Daoy (cell line): ENCODE results near the gene DHODH. TPM values are rescaled to one million over a fixed set of nuclear protein-coding genes. Genes with fewer than 3 reads are reported as not detected.

Source experiments
- DNase-seq: peaks from one replicate; pipeline ENCODE4 v3.0.0-alpha.2; 2015; ENCODE audit warnings: low read depth
- total RNA-seq: library from RNA; depleted of rRNA; stranded (reverse); fragments of >200 nt; shearing (Covaris generic); gene quantifications from 2 replicates; pipeline ENCODE4 v1.2.3, GENCODE V29; 2014

DHODH gene
- total RNA-seq, 1 experiment from 2014 or later, result 9.1 TPM

DNA sequence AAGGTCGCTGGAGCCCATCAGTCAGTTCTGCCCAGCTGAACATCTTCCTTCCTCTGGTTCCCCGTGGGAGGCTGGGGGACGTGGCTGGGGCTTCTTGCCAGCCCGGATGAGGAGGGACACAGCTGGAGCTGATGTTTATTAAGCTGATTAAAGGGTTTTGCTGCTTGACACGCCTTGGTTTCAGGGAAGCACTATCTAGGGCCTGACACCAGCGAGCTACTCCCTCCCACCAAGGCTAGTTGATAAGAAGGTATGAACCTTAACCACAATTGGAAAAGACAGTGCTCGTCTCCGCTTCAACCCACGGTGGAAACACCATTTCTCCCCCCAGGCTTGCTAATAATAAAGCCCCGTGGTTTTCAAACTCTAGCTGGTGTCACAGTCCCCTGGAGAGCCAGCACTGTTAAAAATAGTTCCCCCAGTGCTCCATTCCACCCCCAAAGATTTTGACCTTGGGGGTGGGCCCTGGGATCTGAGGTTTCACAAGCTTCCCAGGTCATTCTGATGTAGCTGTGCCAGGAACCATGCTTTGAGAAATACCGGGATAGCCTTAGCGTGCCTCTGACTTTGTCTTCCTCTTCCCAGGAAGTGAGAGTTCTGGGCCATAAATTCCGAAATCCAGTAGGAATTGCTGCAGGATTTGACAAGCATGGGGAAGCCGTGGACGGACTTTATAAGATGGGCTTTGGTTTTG is 5.5 kb downstream of the DHODH start:
- peak; percentile 16 for DNase-seq

DNA sequence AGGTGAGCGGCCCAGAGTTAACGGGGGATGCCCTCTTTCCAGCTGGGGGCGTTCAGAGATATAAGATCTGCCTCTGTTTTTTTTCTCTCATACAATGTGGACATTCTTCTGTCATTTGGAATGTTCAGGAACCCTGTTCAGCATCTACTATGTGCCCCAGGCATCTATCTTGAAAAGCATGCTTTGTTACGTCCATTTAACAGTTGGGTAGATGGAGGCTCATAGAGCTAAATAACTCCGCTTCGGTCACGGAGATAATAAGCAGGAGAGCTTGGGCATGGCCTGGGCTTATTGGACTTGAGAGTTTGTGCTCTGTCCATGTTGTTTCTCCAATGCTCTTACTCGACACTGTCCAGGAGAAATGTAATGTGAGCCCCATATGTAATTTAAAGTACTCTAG is 6.1 kb downstream of the DHODH start:
- no peak for DNase-seq

GRCh38 chr16:72015124-72015523 is 6.6 kb downstream of the DHODH start:
- DNase-seq, result no peak

- no peak for DNase-seq
Measured at GRCh38 chr16:72018470-72018869, 9.9 kb downstream of the DHODH start.

DNA sequence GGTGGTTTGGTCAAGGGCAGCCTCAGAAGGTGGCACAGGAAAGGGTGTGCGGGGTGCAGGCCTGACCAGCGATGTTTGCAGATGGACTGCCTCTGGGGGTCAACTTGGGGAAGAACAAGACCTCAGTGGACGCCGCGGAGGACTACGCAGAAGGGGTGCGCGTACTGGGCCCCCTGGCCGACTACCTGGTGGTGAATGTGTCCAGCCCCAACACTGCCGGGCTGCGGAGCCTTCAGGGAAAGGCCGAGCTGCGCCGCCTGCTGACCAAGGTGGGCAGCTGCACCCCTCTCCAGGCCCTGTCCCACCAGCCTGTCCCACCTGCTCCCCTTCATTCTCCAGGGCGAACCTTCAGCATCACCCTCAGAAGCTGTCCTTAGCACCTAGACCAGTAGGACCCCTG is 12.5 kb downstream of the DHODH start:
- DNase-seq, result no peak

GRCh38 chr16:72022127-72022526 is 13.6 kb downstream of the DHODH start:
- no peak for DNase-seq

- DNase-seq, result no peak
Measured at GRCh38 chr16:72023962-72024361, 15.4 kb downstream of the DHODH start.

DNA sequence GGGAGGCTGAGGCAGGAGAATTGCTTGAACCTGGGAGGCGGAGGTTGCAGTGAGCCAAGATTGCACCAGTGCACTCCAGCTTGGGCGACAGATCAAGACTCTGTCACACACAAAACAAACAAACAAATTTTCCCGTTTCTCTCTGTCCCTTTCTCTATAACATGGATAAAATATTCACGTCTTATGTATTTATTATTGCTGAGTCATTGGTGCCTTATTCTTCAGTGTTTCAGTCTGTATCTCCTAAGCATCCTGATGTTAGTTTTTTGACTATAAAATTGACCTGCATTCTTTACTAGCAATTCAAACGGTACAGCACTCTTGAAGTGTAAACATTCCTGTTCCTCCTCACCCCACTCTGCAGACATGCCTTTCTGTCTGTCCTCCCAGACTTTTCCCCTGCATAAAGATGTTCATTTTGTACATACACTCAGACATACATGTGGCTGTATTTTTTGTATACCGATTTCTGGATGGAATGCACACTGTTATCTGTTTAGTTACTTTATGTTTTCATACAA is 16.4 kb downstream of the DHODH start:
- DNase-seq, result no peak

DNA sequence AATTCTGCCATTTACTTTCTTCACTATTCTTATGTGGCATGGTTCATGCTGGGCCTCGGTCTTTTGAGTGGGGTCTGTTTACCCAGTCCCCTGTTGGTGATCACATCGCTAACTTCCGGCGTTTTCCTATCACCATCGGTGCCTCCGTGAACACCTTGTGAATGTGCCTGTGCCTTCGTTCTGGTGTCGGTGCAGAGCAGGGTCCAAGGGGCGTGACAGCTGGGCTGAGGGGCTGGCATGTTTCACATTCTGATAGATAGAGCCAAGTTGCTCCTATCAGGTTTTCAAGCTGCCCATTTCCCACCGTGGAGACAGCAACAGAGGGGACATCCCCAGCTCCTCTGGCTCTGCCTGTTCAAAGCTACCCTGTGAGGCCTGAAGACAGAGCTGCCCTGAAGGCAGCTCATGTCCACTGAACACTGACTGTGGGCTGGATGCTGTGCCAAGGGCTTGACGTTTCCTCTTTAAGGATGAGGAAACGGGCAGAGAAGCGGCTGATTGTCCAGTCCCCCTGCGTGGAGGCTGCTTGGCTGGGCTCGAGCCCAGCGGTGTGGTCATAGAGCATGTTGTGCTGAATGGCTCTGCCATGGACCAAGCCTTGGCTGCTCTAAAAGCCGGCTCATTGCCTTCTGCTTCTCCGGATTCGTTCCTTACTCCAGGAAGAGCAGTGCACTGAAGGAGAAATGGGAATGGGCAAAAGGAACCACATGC is 17.0 kb downstream of the DHODH start:
- DNase-seq, result no peak

DNA sequence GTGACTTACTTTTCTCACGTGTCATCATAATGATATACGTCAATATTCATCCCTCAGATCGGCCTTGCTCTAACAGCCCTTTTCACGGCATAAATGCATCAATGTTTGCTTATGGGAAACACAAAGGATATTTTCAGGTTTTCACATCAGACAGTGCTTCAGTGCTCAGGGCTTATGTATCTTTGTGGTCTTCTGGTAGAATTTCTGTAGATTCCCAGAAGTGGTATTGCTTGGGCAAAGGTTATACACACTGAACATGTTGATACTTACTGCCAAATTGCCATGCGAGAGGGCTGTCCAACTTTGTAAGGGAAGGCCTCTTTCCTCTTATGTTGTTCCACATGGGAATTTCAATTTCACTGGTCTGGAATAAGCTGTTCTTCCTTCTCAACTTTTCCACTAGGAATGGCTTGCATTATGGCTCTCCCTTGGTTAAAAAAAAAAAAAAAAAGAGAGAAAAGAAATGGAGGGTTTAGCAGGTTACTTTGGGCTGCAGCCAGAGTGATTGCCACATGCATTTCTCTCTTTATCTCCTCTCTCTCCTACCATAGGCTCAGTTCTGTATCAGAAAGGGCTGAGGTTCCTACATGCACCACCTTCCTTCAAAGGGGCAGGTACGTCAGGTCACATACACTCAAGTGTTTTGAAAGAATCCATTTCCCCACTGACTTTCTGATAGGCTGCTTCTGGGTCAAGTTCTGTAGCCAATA is 19.3 kb downstream of the DHODH start:
- DNase-seq, result no peak

DNA sequence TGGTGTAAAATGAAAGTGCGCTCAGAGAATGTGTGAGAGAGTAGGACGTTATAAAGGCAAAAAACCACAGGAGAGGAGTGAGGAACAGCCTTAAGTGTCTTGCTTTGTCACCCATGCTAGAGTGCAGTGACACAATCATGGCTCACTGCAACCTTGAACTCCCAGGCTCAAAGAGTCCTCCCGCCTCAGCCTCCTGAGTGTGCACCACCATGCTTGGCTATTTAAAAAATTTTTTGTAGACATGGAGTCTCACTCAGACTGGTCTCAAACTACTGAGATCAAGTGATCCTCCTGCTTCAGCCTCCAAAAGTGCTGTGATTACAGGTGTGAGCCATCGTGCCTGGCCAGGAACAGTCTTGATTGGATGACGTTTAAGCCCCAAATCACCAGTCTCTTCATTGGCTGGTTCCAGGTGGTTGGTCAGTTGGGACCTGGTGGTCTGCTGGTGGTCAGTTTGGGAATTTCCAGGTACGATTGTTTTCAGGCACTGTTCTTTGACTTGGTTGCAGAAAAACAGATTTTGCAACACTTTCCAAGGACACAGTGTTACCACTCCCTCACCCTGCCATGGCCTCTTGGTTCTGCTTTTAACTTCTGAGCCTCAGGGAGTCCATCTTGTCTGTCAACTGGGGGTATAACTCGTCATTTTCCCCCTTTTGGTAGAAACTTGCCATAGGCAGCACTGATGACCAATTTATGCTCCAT is 21.2 kb downstream of the DHODH start:
- DNase-seq, result no peak

- DNase-seq, result no peak
Measured at GRCh38 chr16:72033437-72033836, 24.9 kb downstream of the DHODH start.

GRCh38 chr16:72036098-72036497 is 27.6 kb downstream of the DHODH start:
- no peak for DNase-seq

DNA sequence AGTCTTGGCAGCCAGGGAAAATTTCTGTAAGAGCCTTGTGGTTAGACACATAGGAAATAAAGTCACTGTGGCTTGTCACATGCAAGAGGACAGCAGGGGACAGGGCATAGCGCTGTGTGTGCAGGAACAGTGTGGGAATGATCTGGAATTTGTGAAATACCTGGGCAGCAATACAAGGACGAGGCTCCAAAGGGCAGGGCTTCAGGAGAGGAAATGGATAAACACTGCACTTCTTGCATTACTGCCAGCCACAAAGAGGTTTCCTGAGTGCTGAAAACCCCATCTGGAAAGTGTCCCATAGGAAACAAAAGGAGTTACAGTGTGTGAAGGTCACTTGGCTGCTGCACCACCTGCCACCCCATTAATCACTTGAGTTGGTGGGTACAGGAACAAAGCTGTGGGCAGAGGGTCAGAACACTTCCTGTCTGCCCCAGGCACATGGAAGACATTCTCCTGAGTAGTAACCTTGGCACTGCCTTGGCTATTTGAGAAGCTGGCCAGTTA is 33.7 kb downstream of the DHODH start:
- DNase-seq, result peak; percentile 6

DNA sequence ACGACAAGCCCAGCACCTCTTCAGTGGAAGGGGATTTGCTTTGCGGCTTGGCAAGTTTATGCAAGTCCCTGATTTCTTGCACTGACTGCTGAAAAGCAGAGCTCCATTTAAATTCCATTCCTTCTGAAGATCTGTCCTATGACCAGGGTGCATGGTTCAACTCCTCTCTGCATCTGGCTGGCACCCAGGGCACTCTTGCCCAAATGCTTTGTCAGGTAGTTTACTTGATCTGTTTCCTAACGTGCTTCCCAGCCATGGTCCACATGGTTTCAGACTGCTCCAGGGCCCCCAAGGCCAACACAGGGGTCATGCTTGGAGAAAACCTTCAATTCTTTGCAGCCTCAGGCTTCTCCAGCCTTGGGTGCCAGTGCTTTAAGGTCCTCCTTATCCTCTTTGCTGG is 34.5 kb downstream of the DHODH start:
- DNase-seq, result no peak

- DNase-seq, result no peak
Measured at GRCh38 chr16:72043539-72043938, 35.0 kb downstream of the DHODH start.

- no peak for DNase-seq
Measured at GRCh38 chr16:72044296-72044695, 35.8 kb downstream of the DHODH start.

DNA sequence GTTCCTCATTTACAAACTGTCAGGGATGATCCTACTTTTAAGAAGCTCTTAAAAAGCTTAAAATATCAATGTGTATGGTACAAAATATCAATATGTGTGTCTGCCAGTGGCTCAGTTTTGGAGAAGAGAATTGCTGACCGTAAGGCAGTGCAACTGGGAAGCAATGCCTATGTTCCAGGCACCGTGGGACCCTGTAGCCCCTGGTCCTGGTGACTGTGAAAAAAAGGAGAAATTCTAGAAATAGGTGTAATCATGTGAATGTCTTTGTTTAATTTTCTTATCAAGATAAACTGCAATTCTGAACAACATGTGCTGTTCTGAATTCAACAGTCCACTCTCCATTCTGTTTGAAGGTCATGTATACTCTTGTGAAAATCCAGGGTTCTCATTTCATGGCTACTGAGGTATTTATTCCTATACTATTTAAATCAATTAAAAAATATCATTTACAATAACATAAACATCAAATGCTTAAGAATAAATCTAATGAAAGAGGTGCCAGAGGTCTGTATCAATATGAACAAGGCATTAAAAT is 36.3 kb downstream of the DHODH start:
- DNase-seq, result no peak

- no peak for DNase-seq
Measured at GRCh38 chr16:72049110-72049509, 40.6 kb downstream of the DHODH start.

DNA sequence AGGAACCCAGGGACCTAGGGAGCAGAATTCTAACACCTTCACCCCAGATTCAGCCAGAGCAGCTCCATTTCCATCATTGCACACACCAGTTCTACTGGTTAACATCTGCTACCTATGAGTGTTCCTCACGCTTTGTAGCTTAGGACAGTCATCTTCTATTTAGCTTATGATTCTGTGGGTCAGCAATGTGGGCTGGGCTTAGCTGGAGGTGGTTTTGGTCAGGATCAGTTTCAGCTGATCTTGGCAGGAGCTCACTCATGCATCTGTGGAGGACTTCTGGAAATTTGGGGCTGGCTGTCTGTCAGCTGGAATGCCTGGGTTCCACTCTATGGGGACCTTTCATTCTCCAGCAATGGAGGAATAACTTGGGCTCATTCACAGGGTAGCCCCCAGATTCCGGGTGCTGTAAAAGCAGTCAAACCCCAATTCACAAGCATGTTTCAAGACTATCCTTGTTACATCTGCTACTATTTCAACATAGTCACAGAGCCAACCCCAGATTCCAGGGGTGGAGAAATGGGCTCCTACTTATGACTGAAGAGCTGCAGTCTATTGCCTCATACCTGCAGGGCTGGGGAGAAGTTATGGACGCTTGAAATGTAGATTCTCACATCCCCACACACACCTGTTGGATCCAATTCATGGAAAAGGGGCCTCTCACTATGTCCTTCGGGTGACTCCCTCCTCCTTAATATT is 42.4 kb downstream of the DHODH start:
- DNase-seq, result no peak

DNA sequence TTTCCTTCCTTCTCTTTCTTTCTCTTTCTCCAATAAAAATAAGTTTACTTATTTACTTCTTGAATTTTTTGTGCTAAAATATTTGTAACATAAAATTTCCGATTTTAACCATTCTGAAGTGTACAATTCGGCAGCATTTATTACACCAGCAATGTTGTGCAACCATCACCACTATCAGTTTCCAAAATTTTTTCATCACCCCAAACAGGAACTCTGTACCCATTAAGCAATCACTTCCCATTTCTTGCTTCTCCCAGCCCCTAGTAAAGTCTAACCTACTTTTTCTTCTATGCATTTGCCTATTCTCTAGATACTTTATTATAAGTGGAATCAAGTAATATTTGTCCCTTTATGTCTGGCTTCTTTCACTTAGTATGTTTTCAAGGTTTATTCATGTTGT is 43.3 kb downstream of the DHODH start:
- no peak for DNase-seq
